ENCODE measurements around the gene TAF3.

Gene TAF3

GRCh38 chr10:7942316-7942715 lies 124.0 kb downstream of the TAF3 start:
- DNase-seq: no peak

- no peak for DNase-seq
These were observed 124.6 kb downstream of the TAF3 start for GRCh38 chr10:7942859-7943258.

GRCh38 chr10:7944215-7944480 lies 125.8 kb downstream of the TAF3 start:
- DNase-seq: no peak

- no peak for DNase-seq
These were observed 126.2 kb downstream of the TAF3 start for GRCh38 chr10:7944537-7944936.

- DNase-seq: no peak
These were observed 126.7 kb downstream of the TAF3 start for GRCh38 chr10:7945034-7945433.

- no peak for DNase-seq
These were observed 127.3 kb downstream of the TAF3 start for GRCh38 chr10:7945469-7946187.

GRCh38 chr10:7948371-7949000 lies 130.2 kb downstream of the TAF3 start:
- DNase-seq: no peak

GRCh38 chr10:7950981-7951847 lies 132.9 kb downstream of the TAF3 start:
- DNase-seq: no peak

GRCh38 chr10:7952266-7952665 lies 134.0 kb downstream of the TAF3 start:
- no peak for DNase-seq

- DNase-seq: no peak
These were observed 135.1 kb downstream of the TAF3 start for GRCh38 chr10:7953447-7953846.

- no peak for DNase-seq
These were observed 137.1 kb downstream of the TAF3 start for GRCh38 chr10:7955446-7955845.

- DNase-seq: no peak
These were observed 138.2 kb downstream of the TAF3 start for GRCh38 chr10:7956508-7956907.

- DNase-seq: no peak
These were observed 139.3 kb downstream of the TAF3 start for GRCh38 chr10:7957591-7957990.

GRCh38 chr10:7958442-7958841 lies 140.1 kb downstream of the TAF3 start:
- DNase-seq: no peak

- no peak for DNase-seq
These were observed 141.8 kb downstream of the TAF3 start for GRCh38 chr10:7960108-7960507.

- no peak for DNase-seq
These were observed 144.3 kb downstream of the TAF3 start for GRCh38 chr10:7962592-7962991.

- DNase-seq: no peak
These were observed 147.2 kb downstream of the TAF3 start for GRCh38 chr10:7965457-7965856.

- DNase-seq: no peak
These were observed 148.7 kb downstream of the TAF3 start for GRCh38 chr10:7967035-7967434.

- no peak for DNase-seq
These were observed 150.3 kb downstream of the TAF3 start for GRCh38 chr10:7968510-7969112.

GRCh38 chr10:7969623-7970022 lies 151.3 kb downstream of the TAF3 start:
- no peak for DNase-seq

- DNase-seq: no peak
These were observed 153.6 kb downstream of the TAF3 start for GRCh38 chr10:7971949-7972348.

GRCh38 chr10:7972367-7972766 lies 154.1 kb downstream of the TAF3 start:
- no peak for DNase-seq

GRCh38 chr10:7980196-7980595 lies 161.9 kb downstream of the TAF3 start:
- DNase-seq: no peak

- DNase-seq: no peak
These were observed 164.4 kb downstream of the TAF3 start for GRCh38 chr10:7982727-7983126.
